WERI-Rb-1 (cell line): ENCODE results near the gene CACNA2D4.

Experiments used
- DNase-seq: peaks from one replicate; pipeline ENCODE4 v3.0.0-alpha.2; 2020
- H3K27ac ChIP-seq: fragments of 250-450 bp; sonication (Bioruptor Pico); 2 replicates; pipeline ENCODE4 v1.5.1; 2020; ENCODE audit warnings: mild to moderate bottlenecking, moderate library complexity
- H3K27me3 ChIP-seq: fragments of 250-450 bp; sonication (Bioruptor Pico); 2 replicates; pipeline ENCODE4 v1.5.1; 2021; ENCODE audit warnings: mild to moderate bottlenecking, low read depth, moderate library complexity; ENCODE audit not compliant: insufficient read depth, severe bottlenecking
- H3K36me3 ChIP-seq: fragments of 250-450 bp; sonication (Bioruptor Pico); 2 replicates; pipeline ENCODE4 v1.5.1; 2020; ENCODE audit warnings: mild to moderate bottlenecking, moderate library complexity
- H3K4me3 ChIP-seq: 2 replicates; pipeline ENCODE4 v1.5.1; 2011; ENCODE audit warnings: low read depth, mild to moderate bottlenecking, control low read depth, low read length
- H3K9me3 ChIP-seq: fragments of 250-450 bp; sonication (Bioruptor Pico); 2 replicates; pipeline ENCODE4 v1.5.1; 2021; ENCODE audit warnings: mild to moderate bottlenecking, moderate library complexity; ENCODE audit not compliant: severe bottlenecking
- TF ChIP-seq, protein P1 (sequence below): IDR thresholded peaks from 2 replicates; pipeline ENCODE4 v1.5.1; 2011; ENCODE audit warnings: low read depth, mild to moderate bottlenecking, control low read depth, inconsistent platforms, low read length

Gene CACNA2D4

DNA sequence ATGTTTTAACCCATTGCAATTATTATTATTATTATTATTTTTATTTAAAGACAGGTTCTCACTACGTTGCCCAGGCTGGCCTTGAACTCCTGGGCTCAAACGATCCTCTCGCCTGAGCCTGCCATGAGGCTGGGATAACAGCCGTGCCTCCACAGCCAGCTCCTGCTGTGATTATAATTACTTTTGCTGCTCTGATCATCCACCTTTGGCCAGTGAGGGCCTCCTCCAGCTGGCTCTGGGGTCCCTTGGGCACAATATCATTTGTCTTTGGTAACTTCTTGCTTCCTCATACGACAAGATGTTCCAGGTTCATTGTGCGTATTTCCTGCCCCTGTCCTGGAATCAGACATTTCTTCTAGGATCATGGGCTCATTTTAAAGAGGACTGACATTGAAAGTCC lies 69.7 kb downstream of the CACNA2D4 start:
- TF ChIP-seq, protein P1, sequence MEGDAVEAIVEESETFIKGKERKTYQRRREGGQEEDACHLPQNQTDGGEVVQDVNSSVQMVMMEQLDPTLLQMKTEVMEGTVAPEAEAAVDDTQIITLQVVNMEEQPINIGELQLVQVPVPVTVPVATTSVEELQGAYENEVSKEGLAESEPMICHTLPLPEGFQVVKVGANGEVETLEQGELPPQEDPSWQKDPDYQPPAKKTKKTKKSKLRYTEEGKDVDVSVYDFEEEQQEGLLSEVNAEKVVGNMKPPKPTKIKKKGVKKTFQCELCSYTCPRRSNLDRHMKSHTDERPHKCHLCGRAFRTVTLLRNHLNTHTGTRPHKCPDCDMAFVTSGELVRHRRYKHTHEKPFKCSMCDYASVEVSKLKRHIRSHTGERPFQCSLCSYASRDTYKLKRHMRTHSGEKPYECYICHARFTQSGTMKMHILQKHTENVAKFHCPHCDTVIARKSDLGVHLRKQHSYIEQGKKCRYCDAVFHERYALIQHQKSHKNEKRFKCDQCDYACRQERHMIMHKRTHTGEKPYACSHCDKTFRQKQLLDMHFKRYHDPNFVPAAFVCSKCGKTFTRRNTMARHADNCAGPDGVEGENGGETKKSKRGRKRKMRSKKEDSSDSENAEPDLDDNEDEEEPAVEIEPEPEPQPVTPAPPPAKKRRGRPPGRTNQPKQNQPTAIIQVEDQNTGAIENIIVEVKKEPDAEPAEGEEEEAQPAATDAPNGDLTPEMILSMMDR, result no peak
- no peaks in the 10 kb centered on the region for H3K9me3 ChIP-seq
- H3K4me3 ChIP-seq, result no peak overlapping the region
- no peaks in the 10 kb centered on the region for H3K36me3 ChIP-seq
- no peak for DNase-seq
- no peak overlapping the region for H3K27ac ChIP-seq
- no peaks in the 10 kb centered on the region for H3K27me3 ChIP-seq

DNA sequence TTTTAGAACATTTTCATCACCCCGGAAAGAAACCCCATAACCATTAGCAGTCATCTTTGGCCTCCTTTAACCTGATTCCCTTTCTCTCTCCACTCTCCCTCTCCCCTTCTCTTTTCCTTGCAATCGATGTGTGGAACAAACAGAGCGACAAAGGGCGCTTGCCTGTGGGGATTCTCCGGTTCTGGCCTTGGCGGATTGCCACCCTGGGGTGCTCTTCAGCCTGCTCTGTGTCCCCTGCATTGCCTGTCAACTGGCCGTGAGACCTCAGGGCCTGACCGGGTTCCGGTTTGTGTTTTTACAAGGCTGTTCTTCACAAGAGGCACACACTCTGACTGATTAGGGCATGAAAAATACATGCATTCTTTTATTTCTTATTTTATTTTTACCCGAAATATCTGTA lies 70.3 kb downstream of the CACNA2D4 start:
- Histone ChIP-seq H3K36me3 (no peaks in the 10 kb centered on the region), H3K4me3 (no peak overlapping the region), H3K9me3 (no peaks in the 10 kb centered on the region), H3K27ac (no peak overlapping the region), H3K27me3 (no peaks in the 10 kb centered on the region)
- DNase-seq, result no peak
- TF ChIP-seq, protein P1, result no peak

DNA sequence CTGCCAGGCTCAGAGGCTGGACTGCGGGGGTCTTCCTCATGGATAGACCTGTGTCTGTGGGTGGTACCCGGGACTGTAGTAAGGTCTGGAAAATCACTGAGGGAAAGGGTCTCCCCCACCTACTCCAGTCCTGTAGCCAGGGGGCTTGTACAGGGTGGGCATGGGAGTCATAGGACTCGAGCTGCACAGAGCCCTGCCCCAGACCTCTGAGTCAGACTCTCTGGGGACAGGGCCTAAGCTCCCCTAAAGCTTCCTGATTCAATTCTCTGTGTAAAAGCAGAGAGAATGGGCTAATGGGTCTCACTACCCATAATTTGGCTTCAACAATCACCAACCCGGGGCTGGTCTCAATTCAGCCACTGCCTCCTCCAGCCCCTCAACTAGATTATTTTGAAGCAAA lies 71.0 kb downstream of the CACNA2D4 start:
- TF ChIP-seq, protein P1, result no peak
- Histone ChIP-seq H3K27me3 (no peaks in the 10 kb centered on the region), H3K4me3 (no peak overlapping the region), H3K27ac (no peak overlapping the region), H3K9me3 (no peaks in the 10 kb centered on the region), H3K36me3 (no peaks in the 10 kb centered on the region)
- no peak for DNase-seq

DNA sequence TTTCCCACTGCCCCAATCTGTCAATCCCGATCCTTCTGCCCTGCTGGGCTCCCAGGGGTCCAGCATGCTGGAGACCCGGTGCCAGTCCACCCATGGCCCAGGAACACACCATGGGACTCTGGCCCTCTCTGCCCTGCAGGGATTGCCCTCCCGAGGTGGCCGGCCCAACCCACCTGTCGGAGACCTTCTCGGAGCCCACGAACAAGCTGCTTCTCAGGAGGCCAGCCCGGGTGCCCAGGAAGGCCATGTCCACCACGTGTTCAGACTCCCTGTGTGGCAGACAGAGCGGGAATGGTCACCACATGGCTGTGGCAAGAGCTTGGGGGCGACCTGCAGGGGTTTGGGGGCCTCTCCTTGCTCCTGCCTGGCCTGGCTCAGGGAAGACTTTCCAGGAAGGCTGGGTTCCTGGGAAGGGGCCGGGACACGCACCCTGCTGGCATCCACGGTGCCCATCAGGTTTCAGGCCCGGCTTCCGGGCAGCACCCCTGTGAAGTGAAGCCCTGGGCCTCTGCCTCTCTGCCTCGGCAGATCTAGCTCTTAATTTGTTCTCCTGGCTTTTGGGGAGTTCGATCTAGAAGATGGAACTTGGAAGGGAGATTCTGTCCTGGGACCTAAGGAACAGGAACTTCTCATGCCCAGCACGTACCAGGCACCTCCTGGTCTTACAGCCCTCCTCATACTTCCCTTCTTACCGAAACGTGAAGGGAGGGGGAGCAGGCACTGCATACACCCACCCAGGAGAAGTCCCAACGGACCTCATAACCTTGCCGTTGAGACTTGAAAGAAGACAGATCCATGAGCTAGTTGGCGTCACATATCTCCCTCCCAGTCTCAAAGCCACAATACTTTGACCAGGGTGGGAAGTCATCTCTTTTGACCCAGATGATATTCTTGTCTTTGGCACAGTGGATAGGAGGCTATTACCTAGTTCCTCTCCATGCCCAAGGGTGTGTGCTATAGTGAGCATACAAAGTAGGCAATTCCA lies 71.7 kb downstream of the CACNA2D4 start:
- H3K27me3 ChIP-seq, result no peaks in the 10 kb centered on the region
- TF ChIP-seq, protein P1, result no peak
- no peak overlapping the region for H3K27ac ChIP-seq
- DNase-seq, result no peak
- no peaks in the 10 kb centered on the region for H3K36me3 ChIP-seq
- H3K4me3 ChIP-seq, result no peak overlapping the region
- H3K9me3 ChIP-seq, result no peaks in the 10 kb centered on the region

DNA sequence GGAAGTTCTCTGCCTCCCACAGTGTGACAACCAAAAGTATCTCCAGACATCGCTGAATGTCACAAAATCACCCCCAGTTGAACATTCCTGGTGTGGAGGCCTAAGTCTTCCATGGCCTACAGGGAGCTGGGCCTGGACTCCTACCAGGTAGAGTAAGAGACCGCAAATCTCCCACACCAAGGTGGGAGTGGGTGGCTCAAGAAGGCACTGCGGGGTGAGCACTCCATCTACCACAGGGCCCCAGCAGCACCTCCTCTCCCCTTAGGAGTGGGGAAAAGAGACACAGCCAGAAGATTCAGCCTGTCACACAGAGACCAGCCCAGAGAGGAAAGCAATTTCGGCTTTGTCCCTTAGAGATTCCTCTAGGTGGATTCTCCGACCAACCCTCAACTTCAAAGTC lies 72.6 kb downstream of the CACNA2D4 start:
- no peak overlapping the region for H3K4me3 ChIP-seq
- TF ChIP-seq, protein P1, result no peak
- H3K27ac ChIP-seq, result no peak overlapping the region
- H3K27me3 ChIP-seq, result no peaks in the 10 kb centered on the region
- no peaks in the 10 kb centered on the region for H3K9me3 ChIP-seq
- DNase-seq, result no peak
- H3K36me3 ChIP-seq, result no peaks in the 10 kb centered on the region
